DND-41 (cell line): ENCODE measurements around the gene ARHGEF17.

ENCODE experiments used
- EZH2 ChIP-seq: IDR thresholded peaks from 3 replicates; pipeline ENCODE4 v1.6.1; 2012; ENCODE audit warnings: borderline replicate concordance, low read depth, mild to moderate bottlenecking, moderate library complexity, low read length, inconsistent platforms; ENCODE audit not compliant: severe bottlenecking
- TF ChIP-seq, protein P1 (sequence below): IDR thresholded peaks from 2 replicates; pipeline ENCODE4 v1.5.1; 2012; ENCODE audit warnings: borderline replicate concordance, low read length, moderate library complexity, mild to moderate bottlenecking; ENCODE audit not compliant: poor library complexity, severe bottlenecking; ENCODE audit errors: extremely low read depth

DNA sequence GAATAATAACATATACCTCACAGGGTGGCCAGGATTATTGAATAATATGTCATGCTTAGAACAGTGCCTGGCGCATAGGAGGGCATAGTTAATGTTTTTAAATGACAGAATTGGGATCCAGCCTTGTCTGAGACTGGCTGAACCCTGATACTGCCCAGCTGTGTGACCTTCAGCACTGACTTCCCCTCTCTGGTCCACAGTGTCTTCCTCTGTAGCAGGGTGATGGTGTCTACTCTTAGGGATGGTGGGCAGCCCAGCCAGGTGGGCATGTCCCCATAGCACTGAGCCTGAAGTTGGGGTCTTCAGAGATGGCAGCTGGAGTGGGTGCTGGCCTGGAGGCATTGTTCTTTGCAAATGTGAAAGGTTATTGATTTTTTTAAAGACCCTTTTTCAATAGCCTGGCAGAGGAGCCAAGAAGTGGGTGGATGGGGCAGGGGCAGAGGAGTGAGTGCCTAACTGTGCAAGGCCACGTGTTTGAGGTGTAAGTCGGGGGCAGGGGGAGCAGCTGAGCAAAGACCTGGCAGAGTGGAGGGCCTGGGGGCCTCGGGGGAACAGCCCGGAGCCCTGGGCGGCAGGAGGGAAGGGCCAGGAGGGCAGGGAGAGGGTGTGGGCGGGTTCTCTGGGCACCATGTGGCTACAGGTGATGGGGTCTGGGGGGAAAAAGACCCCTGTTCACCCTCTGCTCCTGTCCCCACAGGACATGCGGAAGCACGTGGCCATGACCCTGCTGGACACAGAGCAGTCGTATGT is 38.3 kb downstream of the ARHGEF17 start:
- TF ChIP-seq, protein P1, sequence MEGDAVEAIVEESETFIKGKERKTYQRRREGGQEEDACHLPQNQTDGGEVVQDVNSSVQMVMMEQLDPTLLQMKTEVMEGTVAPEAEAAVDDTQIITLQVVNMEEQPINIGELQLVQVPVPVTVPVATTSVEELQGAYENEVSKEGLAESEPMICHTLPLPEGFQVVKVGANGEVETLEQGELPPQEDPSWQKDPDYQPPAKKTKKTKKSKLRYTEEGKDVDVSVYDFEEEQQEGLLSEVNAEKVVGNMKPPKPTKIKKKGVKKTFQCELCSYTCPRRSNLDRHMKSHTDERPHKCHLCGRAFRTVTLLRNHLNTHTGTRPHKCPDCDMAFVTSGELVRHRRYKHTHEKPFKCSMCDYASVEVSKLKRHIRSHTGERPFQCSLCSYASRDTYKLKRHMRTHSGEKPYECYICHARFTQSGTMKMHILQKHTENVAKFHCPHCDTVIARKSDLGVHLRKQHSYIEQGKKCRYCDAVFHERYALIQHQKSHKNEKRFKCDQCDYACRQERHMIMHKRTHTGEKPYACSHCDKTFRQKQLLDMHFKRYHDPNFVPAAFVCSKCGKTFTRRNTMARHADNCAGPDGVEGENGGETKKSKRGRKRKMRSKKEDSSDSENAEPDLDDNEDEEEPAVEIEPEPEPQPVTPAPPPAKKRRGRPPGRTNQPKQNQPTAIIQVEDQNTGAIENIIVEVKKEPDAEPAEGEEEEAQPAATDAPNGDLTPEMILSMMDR = no peak
- TF ChIP-seq EZH2 = no peak
